HG02970 (cell line): Measurements from ENCODE around the gene CALM1.

ENCODE experiments used
- ATAC-seq: cut with Tn5 transposase; IDR thresholded peaks from one replicate; pipeline ENCODE4 v1.9.1; 2021; ENCODE audit warnings: mild to moderate bottlenecking, moderate library complexity, moderate number of reproducible peaks; ENCODE audit not compliant: unreplicated experiment, low FRiP score

The CALM1 gene

GRCh38 chr14:90407230-90407629 lies 10.4 kb downstream of the CALM1 start:
- no peak for ATAC-seq

GRCh38 chr14:90408713-90409112 lies 11.9 kb downstream of the CALM1 start:
- ATAC-seq = no peak

- ATAC-seq = no peak
These were observed 12.4 kb downstream of the CALM1 start for GRCh38 chr14:90409209-90409730.

- no peak for ATAC-seq
These were observed 15.2 kb downstream of the CALM1 start for GRCh38 chr14:90412058-90412457.

- no peak for ATAC-seq
These were observed 19.9 kb downstream of the CALM1 start for GRCh38 chr14:90416720-90417119.

GRCh38 chr14:90418053-90418452 lies 21.2 kb downstream of the CALM1 start:
- ATAC-seq = no peak

GRCh38 chr14:90419200-90419599 lies 22.4 kb downstream of the CALM1 start:
- ATAC-seq = no peak

GRCh38 chr14:90421001-90421631 lies 24.3 kb downstream of the CALM1 start:
- no peak for ATAC-seq

GRCh38 chr14:90421632-90422020 lies 24.8 kb downstream of the CALM1 start:
- no peak for ATAC-seq

- no peak for ATAC-seq
These were observed 26.3 kb downstream of the CALM1 start for GRCh38 chr14:90423166-90423565.

GRCh38 chr14:90424075-90424474 lies 27.2 kb downstream of the CALM1 start:
- ATAC-seq = no peak

- no peak for ATAC-seq
These were observed 28.0 kb downstream of the CALM1 start for GRCh38 chr14:90424686-90425372.

GRCh38 chr14:90425373-90425879 lies 28.6 kb downstream of the CALM1 start:
- no peak for ATAC-seq

GRCh38 chr14:90426031-90426540 lies 29.3 kb downstream of the CALM1 start:
- no peak for ATAC-seq

- no peak for ATAC-seq
These were observed 29.8 kb downstream of the CALM1 start for GRCh38 chr14:90426663-90427062.

- no peak for ATAC-seq
These were observed 31.1 kb downstream of the CALM1 start for GRCh38 chr14:90427848-90428426.

- ATAC-seq = no peak
These were observed 31.8 kb downstream of the CALM1 start for GRCh38 chr14:90428676-90429075.

GRCh38 chr14:90429236-90429635 lies 32.4 kb downstream of the CALM1 start:
- no peak for ATAC-seq

- ATAC-seq = no peak
These were observed 32.9 kb downstream of the CALM1 start for GRCh38 chr14:90429754-90430153.

- ATAC-seq = no peak
These were observed 37.7 kb downstream of the CALM1 start for GRCh38 chr14:90434370-90435020.

- no peak for ATAC-seq
These were observed 42.0 kb downstream of the CALM1 start for GRCh38 chr14:90438841-90439240.
